Prostate gland (tissue), 2 donors: ENCODE measurements around the gene MPZL1. TPM values are rescaled to one million over a fixed set of nuclear protein-coding genes. Genes with fewer than 3 reads are reported as not detected.
A peak's percentile ranks its signal among the peaks of the same experiment; 100 is the strongest.

Experiments
- DNase-seq: peaks from one replicate; pipeline ENCODE4 v3.0.0-alpha.2; 2019; ENCODE audit warnings: low spot score
- H3K27ac ChIP-seq, 2 donors: fragments of 200-600 bp; sonication (generic); 2 replicates each; pipeline ENCODE4 v1.5.1; 2017 to 2019
- H3K27me3 ChIP-seq: fragments of 200-600 bp; sonication (generic); replicated peaks from 2 replicates; pipeline ENCODE4 v1.5.1; 2019; ENCODE audit not compliant: insufficient read depth
- H3K36me3 ChIP-seq, 2 donors: fragments of 200-600 bp; sonication (generic); 1 replicate in 1 of 2; 2 replicates in 1 of 2; pipeline versions ENCODE4 v1.5.1 to v1.8.1; 2017 to 2019
- H3K4me1 ChIP-seq: fragments of 200-600 bp; sonication (generic); replicated peaks from 2 replicates; pipeline ENCODE4 v1.5.1; 2019
- H3K4me3 ChIP-seq, 2 donors: fragments of 200-600 bp; sonication (generic); 2 replicates each; pipeline ENCODE4 v1.5.1; 2017 to 2019
- H3K9me3 ChIP-seq: fragments of 200-600 bp; sonication (generic); 2 replicates; pipeline ENCODE4 v1.5.1; 2017
- POLR2A ChIP-seq: fragments of 450-650 bp; IDR thresholded peaks from one replicate; pipeline ENCODE4 v1.6.1; 2016; ENCODE audit warnings: antibody characterized with exemption, mild to moderate bottlenecking
- POLR2AphosphoS5 ChIP-seq: sonication (generic); formaldehyde crosslinking; IDR thresholded peaks from one replicate; pipeline ENCODE4 v1.6.1; 2017; ENCODE audit warnings: antibody characterized with exemption
- WGBS: methylation state at CpG from one replicate; pipeline ENCODE4 v1.1.5; 2018; 5-methylcytosine and 5-hydroxymethylcytosine counted together
- intact Hi-C: fragments of 100-400 bp; cut with DNase I; formaldehyde crosslinking; loops from one replicate; pipeline ENCODE4 v1.14.2; 2022
- total RNA-seq, 2 donors: library from RNA; depleted of rRNA; stranded (reverse); fragments of >200 nt; gene quantifications; one replicate each; pipeline ENCODE4 v1.1.0, GENCODE V29; 2016
- TF ChIP-seq, protein P1 (sequence below), 4 experiments: fragments of 200-600 bp in 2 of 4; fragments of 450-650 bp in 2 of 4; sonication (generic) in 2 of 4; IDR thresholded peaks; 1 replicate in 3 of 4; 2 replicates in 1 of 4; pipeline ENCODE4 v1.5.1; 2016 to 2019; ENCODE audit warnings: antibody characterized with exemption in 4 of 4, mild to moderate bottlenecking in 2 of 4, moderate library complexity in 2 of 4

MPZL1 gene
- total RNA-seq, 2 donors from 2014 or later, result 52.5 to 135 TPM

DNA sequence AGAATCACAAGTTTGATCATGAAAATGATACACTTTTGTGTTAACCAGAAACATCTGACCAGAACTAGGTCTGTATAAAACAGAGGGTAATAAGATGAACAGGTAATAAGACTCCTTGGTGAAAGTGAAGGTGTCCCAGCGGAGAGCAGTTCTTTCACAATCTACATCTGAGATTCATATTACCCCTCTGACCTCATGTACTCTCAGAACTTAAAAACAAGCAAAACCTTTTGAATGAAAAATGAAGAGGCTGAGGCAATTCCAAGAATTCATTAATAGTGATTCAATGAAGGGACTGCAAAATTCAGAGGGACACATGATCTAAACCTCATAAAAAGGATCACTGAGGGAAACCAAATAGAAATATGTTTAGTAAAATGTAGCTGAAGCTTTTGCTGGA lies 10.9 kb upstream of the MPZL1 start:
- no peak for DNase-seq
- H3K9me3 ChIP-seq, result no peaks in the 10 kb centered on the region
- H3K4me1 ChIP-seq, result no peaks in the 10 kb centered on the region
- H3K36me3 ChIP-seq, result no peaks in the 10 kb centered on the region
- no peak overlapping the region for H3K27ac ChIP-seq
- 86% methylated on average over 1 of the region's 1 CpG for WGBS
- H3K4me3 ChIP-seq, result no peak overlapping the region
- no peak for TF ChIP-seq POLR2A
- TF ChIP-seq, protein P1, sequence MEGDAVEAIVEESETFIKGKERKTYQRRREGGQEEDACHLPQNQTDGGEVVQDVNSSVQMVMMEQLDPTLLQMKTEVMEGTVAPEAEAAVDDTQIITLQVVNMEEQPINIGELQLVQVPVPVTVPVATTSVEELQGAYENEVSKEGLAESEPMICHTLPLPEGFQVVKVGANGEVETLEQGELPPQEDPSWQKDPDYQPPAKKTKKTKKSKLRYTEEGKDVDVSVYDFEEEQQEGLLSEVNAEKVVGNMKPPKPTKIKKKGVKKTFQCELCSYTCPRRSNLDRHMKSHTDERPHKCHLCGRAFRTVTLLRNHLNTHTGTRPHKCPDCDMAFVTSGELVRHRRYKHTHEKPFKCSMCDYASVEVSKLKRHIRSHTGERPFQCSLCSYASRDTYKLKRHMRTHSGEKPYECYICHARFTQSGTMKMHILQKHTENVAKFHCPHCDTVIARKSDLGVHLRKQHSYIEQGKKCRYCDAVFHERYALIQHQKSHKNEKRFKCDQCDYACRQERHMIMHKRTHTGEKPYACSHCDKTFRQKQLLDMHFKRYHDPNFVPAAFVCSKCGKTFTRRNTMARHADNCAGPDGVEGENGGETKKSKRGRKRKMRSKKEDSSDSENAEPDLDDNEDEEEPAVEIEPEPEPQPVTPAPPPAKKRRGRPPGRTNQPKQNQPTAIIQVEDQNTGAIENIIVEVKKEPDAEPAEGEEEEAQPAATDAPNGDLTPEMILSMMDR (IDR thresholded peaks at IDR 0.05), result no peak
- intact Hi-C loops, result no loop called here
- no peaks in the 10 kb centered on the region for H3K27me3 ChIP-seq

DNA sequence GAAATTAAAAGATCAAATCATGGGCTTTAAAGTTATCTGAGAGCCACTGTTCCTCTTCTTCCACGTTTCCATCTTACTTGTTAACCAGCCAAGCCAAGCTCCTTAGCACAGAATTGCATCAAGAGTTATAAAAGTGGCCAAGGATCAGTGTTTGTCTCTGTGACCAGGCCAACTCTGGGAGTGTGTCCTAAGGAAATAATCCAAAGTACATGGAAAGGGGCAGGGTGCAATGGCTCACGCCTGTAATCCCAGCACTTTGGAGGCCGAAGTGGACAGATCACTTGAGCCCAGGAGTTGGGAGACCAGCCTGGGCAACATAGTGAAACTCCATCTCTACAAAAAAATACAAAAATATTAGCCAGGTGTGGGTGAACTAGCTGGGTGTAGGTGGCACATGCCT lies 10.0 kb upstream of the MPZL1 start:
- Histone ChIP-seq H3K4me1 (no peaks in the 10 kb centered on the region), H3K9me3 (no peaks in the 10 kb centered on the region), H3K27ac (no peak overlapping the region), H3K27me3 (no peaks in the 10 kb centered on the region), H3K4me3 (no peak overlapping the region), H3K36me3 (no peaks in the 10 kb centered on the region)
- WGBS, result 68% methylated on average over 3 of the region's 3 CpGs
- no peak for DNase-seq
- TF ChIP-seq POLR2AphosphoS5 (no peak), POLR2A (no peak)
- TF ChIP-seq, protein P1 (IDR thresholded peaks at IDR 0.05), result no peak
- intact Hi-C loops, result no loop called here

DNA sequence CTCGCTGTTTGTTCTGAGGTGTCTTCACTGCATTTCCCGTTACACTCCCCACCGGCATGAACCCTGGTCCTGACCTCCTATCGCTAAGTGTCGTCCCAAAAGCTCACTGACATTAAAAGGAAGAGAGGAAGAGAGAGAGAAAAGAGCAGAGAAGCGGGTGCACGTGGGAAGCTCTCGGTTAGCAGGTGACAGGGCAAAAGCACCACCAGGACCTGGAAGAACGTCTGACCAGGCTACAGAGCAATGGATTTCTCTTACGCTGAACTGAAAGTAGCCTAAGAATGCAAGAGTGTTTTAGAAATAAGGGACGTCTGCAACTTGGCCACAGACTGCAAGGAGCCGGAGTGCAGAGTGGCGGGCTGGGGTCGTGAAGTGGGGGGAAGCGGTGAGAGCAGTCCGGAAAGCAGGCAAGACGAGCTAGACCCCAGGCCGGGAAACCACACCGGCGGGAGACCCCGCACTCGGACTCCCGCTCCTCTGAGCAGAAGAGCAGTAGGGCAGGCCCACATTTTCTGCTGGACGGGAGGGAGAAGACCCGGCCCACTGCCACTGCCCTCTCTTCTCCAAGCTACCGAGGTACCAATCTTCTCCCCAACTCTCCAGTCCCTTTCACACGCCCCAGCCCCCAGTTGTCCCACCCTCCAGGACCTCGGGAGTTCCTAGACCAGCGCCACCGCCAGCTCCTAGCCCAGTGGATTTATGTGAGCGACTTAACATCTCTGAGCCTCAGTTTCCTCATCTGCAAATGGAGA lies 8.3 kb upstream of the MPZL1 start:
- 28% methylated on average over 31 of the region's 31 CpGs for WGBS
- TF ChIP-seq POLR2A, result no peak
- TF ChIP-seq, protein P1 (IDR thresholded peaks at IDR 0.05), result no peak
- no peak for TF ChIP-seq POLR2AphosphoS5
- Histone ChIP-seq H3K36me3 (no peaks in the 10 kb centered on the region), H3K4me1 (no peaks in the 10 kb centered on the region), H3K4me3 (peak overlapping the region; percentile 69 to 74), H3K27ac (peak overlapping the region; percentile 87 to 92), H3K27me3 (no peaks in the 10 kb centered on the region), H3K9me3 (no peaks in the 10 kb centered on the region)
- intact Hi-C loops, result no loop called here
- DNase-seq, result no peak

DNA sequence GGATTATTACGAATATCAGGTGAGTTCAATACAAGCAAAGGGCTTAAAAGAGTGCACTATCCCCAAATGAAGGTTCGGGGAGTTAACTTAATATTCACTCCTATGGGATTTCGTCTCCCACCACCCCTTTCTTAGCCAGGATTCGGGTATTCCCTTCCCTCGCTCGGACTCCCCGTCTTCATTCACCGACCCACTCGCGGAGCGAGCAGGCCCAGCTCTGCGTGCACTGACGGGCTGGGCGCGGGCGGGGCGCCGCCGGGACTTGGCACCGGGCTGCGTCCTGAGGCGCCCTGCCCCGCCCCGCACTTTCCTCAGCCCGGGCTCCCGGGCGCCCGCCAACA lies 7.7 kb upstream of the MPZL1 start:
- no peaks in the 10 kb centered on the region for H3K27me3 ChIP-seq
- no peaks in the 10 kb centered on the region for H3K4me1 ChIP-seq
- H3K36me3 ChIP-seq, result no peaks in the 10 kb centered on the region
- peak; percentile 81 for DNase-seq
- no peaks in the 10 kb centered on the region for H3K9me3 ChIP-seq
- H3K27ac ChIP-seq, result peak overlapping the region; percentile 87 to 92
- peak overlapping the region; percentile 69 to 74 for H3K4me3 ChIP-seq
- intact Hi-C loops, result no loop called here
- WGBS, result under 1% methylated on average over 28 of the region's 28 CpGs
- TF ChIP-seq, protein P1 (IDR thresholded peaks at IDR 0.05), result peak in 1 of 4 experiments; percentile 4
- TF ChIP-seq POLR2AphosphoS5 (no peak), POLR2A (peak; percentile 27)

DNA sequence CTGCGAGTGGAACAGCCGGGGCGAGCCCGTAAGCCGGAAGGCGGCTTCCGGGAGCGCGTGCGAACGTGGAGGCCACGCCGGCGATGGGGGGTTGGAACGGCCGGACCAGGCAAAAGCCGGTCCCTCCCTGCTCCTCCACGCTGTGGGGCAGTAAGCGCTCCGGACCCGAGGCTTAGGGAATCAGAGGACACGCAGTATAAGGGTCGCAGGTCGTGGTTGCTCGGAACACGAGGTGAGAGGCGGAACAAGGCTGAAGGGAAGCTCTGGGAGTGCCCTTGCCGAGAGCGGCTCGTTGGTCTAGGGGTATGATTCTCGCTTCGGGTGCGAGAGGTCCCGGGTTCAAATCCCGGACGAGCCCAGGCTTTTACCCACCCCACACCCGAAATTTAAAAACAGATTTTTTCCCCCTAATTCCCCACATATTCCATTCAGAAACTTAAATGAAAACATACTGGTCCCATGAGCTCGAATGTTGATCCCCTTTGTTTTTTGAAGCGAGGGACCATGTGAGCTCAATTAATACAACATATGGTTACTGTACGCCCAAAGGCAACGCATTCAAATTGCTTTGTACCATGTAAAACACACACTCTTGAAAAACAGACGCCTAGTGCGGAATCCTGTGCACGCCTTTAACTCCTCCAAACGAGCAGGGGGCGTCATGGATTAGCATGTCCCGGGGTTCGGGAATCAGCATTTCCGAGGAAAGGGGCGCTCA lies 7.2 kb upstream of the MPZL1 start:
- H3K27ac ChIP-seq, result peak overlapping the region; percentile 87 to 92
- H3K36me3 ChIP-seq, result no peaks in the 10 kb centered on the region
- DNase-seq, result peak; percentile 89
- H3K4me1 ChIP-seq, result no peaks in the 10 kb centered on the region
- H3K9me3 ChIP-seq, result no peaks in the 10 kb centered on the region
- peak overlapping the region; percentile 69 to 74 for H3K4me3 ChIP-seq
- intact Hi-C loops, result no loop called here
- TF ChIP-seq, protein P1 (IDR thresholded peaks at IDR 0.05), result peak in 3 of 4 experiments; percentile 5 to 30 (median 19)
- TF ChIP-seq POLR2A, result peak; percentile 4
- TF ChIP-seq POLR2AphosphoS5, result peak; percentile 82
- no peaks in the 10 kb centered on the region for H3K27me3 ChIP-seq
- WGBS, result under 1% methylated on average over 49 of the region's 50 CpGs
